NB4 (cell line): ENCODE measurements around the gene SPINK6.

Experiments
- DNase-seq: peaks from one replicate; pipeline ENCODE4 v3.0.0; 2010; ENCODE audit warnings: low read depth
- H3K4me3 ChIP-seq: one replicate; pipeline ENCODE4 v1.5.1; 2011; ENCODE audit warnings: mild to moderate bottlenecking, low read depth, low read length, moderate library complexity
- CTCF ChIP-seq: IDR thresholded peaks from one replicate; pipeline ENCODE4 v1.5.1; 2012; ENCODE audit warnings: low read depth, low read length
- MAX ChIP-seq: IDR thresholded peaks from 2 replicates; pipeline ENCODE4 v1.6.1; 2011; ENCODE audit warnings: low read depth, low read length
- MYC ChIP-seq: IDR thresholded peaks from 2 replicates; pipeline ENCODE4 v1.6.1; 2011; ENCODE audit warnings: low read depth, low read length
- POLR2A ChIP-seq: IDR thresholded peaks from 2 replicates; pipeline ENCODE4 v1.6.1; 2011; ENCODE audit warnings: mild to moderate bottlenecking; ENCODE audit not compliant: insufficient read length; ENCODE audit errors: extremely low read depth

The SPINK6 gene

GRCh38 chr5:148202531-148203203, at the start of gene SPINK6:
Gene SPINK6, plus strand, starts transcription at chr5:148203042. Its CDS starts 55 bp downstream, at chr5:148203097.
- TF ChIP-seq POLR2A (no peak), MYC (no peak), CTCF (no peak), MAX (no peak)
- no peak for DNase-seq
- H3K4me3 ChIP-seq, result no peak within 1 kb of the TSS

DNA sequence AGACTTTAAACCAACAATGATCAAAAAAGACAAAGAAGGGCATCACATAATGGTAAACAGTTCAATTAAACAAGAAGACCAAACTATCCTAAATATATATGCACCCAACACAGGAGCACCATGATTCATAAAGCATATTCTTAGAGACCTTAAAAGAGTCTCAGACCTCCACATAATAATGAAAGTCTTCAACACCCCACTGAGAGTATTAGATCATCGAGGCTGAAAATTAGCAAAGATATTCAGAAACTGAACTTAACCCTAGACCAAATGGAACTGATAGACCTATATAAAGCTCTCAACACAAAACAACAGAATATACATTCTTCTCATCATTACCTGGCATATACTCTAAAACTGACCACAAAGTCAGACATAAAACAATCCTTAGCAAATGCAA, 46.2 kb upstream of the SPINK6 start:
- H3K4me3 ChIP-seq, result no peak overlapping the region
- TF ChIP-seq CTCF, result no peak
- TF ChIP-seq MAX, result no peak
- TF ChIP-seq MYC, result no peak
- no peak for TF ChIP-seq POLR2A
- DNase-seq, result no peak

DNA sequence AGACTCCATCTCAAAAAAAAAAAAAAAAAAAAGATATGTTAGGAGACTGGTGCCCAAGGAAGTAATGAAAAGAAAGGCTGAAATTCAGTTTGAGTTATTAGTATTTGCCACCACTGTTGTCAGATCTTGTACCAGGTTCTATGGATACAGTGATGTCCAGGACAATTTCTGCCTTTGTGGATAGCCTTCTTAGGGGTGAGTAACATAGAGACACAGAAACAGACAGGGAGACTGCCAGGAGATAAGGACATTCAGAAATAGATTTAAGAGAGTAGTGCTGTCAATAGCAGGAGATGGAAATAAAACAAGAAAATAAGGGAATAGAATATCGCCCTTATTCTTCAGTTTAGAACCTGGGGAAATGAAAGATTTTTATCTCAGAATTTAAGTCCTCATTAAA, 40.8 kb upstream of the SPINK6 start:
- no peak for TF ChIP-seq CTCF
- no peak for TF ChIP-seq MYC
- TF ChIP-seq POLR2A, result no peak
- TF ChIP-seq MAX, result no peak
- no peak for DNase-seq
- no peak overlapping the region for H3K4me3 ChIP-seq

- no peak for DNase-seq
- no peak overlapping the region for H3K4me3 ChIP-seq
- no peak for TF ChIP-seq MAX
- TF ChIP-seq POLR2A, result no peak
- no peak for TF ChIP-seq CTCF
- TF ChIP-seq MYC, result no peak
These were observed 39.5 kb upstream of the SPINK6 start for GRCh38 chr5:148163345-148163744.

DNA sequence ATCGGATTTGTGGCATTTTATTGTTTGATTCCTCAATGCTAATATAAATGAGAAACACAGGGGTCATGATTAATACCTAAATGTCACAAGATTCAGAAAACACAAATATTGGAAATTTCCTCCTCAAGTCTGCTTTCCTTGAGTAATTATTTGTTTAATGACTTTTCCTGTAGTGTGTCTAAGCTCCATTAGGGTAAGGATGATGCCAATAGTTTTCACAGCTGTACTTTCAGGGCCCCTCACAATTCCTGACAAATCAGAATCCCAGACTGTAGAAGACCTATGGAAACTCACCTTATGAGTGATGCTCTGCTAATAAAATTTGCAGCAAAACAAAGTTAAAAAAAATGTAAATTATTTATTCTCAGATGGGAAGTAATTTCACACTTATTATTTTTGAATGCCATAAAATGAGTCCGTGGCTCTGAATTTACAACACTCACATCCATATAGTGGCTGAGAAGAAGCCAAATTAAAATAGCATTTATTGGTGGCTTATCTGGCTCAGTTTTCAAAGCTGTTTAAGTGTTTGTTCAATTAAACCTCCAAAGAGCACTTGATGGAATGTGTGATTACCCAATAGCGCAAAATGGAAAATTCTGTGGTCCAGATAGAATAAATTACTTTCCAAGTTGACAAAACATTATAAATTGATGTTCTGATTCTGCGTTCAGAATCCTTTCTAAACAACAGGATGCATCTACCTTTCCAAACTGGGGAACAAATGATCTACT, 36.1 kb upstream of the SPINK6 start:
- H3K4me3 ChIP-seq, result no peak overlapping the region
- TF ChIP-seq MYC (no peak), CTCF (no peak), MAX (no peak), POLR2A (no peak)
- DNase-seq, result no peak

- TF ChIP-seq MAX, result no peak
- no peak for DNase-seq
- no peak within 1 kb of the TSS for H3K4me3 ChIP-seq
These were observed 34.6 kb upstream of the SPINK6 start, which contains the start of gene SPINK14 for GRCh38 chr5:148168246-148168645. Gene SPINK14, plus strand, starts transcription at chr5:148168546. Its CDS starts 1,187 bp downstream, at chr5:148169733.
